HepG2 (cell line): ENCODE data around the gene LLGL2. TPM values are rescaled to one million over a fixed set of nuclear protein-coding genes. Genes with fewer than 3 reads are reported as not detected.

ENCODE experiments used
- POLR2G ChIP-seq: fragments of 200-400 bp; formaldehyde crosslinking; IDR thresholded peaks from 2 replicates; pipeline ENCODE4 v1.6.1; 2018; ENCODE audit warnings: mild to moderate bottlenecking, low read depth, low read length, moderate library complexity
- USF2 ChIP-seq, 2 experiments: sonication (generic) in 1 of 2; formaldehyde crosslinking in 1 of 2; IDR thresholded peaks; 2 replicates each; pipeline versions ENCODE4 v1.5.1 to v1.6.1; 2011 to 2020; ENCODE audit warnings: borderline replicate concordance in 1 of 2, low read depth in 1 of 2, low read length in 1 of 2, mild to moderate bottlenecking in 1 of 2, missing genetic modification reagents in 1 of 2, moderate library complexity in 1 of 2
- ZFP91 ChIP-seq: sonication (generic); formaldehyde crosslinking; IDR thresholded peaks from 2 replicates; pipeline ENCODE4 v1.9.0; 2022; ENCODE audit warnings: missing genetic modification reagents, mild to moderate bottlenecking, borderline replicate concordance
- ZNF407 ChIP-seq: sonication (generic); formaldehyde crosslinking; IDR thresholded peaks from one replicate; pipeline ENCODE4 v1.5.1; 2020; ENCODE audit warnings: mild to moderate bottlenecking, missing genetic modification reagents; ENCODE audit errors: not compliant biosample characterization
- ZNF564 ChIP-seq: sonication (generic); formaldehyde crosslinking; IDR thresholded peaks from 2 replicates; pipeline ENCODE4 v1.8.1; 2023; ENCODE audit warnings: mild to moderate bottlenecking, missing genetic modification reagents
- ZNF609 ChIP-seq: sonication (generic); formaldehyde crosslinking; IDR thresholded peaks from 2 replicates; pipeline ENCODE4 v1.4.0; 2020; ENCODE audit warnings: mild to moderate bottlenecking, missing genetic modification reagents, borderline replicate concordance
- polyA plus RNA-seq, 8 experiments: library from polyadenylated mRNA; depleted of rRNA in 3 of 8; stranded (reverse) in 7 of 8; unstranded in 1 of 8; fragments of >200 nt; fragmentation: Illumina TruSeq in 4 of 8; extraction: Trizol in 4 of 8; gene quantifications; 2 replicates each; pipeline versions ENCODE4 v1.2.1 to v1.2.3, GENCODE V29; 2011 to 2016; ENCODE audit warnings: low read depth in 4 of 8, missing spikeins in 1 of 8, mixed read lengths in 1 of 8; ENCODE audit not compliant: insufficient read depth in 1 of 8
- total RNA-seq, 5 experiments: library from RNA; depleted of rRNA; stranded (reverse); fragments of >200 nt; fragmentation: Illumina TruSeq; extraction: Trizol; gene quantifications; 2 replicates each; pipeline ENCODE4 v1.2.3, GENCODE V29; 2016; ENCODE audit warnings: low read depth in 1 of 5

Gene LLGL2
- total and polyA plus RNA-seq, 2 of the 13 experiments (the other 11 are each of a cell fraction or from before 2014, with no cell fraction given): 83.0 to 86.7 TPM

- TF ChIP-seq ZNF407 (peak; percentile 57), ZNF609 (CRISPR knock-in tag) (peak; percentile 66; the same call in 1 of the 2 replicates), POLR2G (peak; percentile 77), USF2 (IDR thresholded peaks at IDR 0.05; ENCODE audit: low read depth, low read length) (no peak), USF2 (CRISPR knock-in tag; IDR thresholded peaks at IDR 0.05; ENCODE audit: borderline replicate concordance) (no peak), ZFP91 (peak; percentile 93; the same call in 1 of the 2 replicates), ZNF564 (CRISPR knock-in tag) (no peak)
Observed at GRCh38 chr17:75524970-75525805, at the start of gene LLGL2 (continued).
